ENCODE results near the gene DNAJC1. TPM values are rescaled to one million over a fixed set of nuclear protein-coding genes. Genes with fewer than 3 reads are reported as not detected.

Gene DNAJC1
- total RNA-seq, 4 donors from 2014 or later, result 27.4 to 59.5 (median 37.6) TPM

DNA sequence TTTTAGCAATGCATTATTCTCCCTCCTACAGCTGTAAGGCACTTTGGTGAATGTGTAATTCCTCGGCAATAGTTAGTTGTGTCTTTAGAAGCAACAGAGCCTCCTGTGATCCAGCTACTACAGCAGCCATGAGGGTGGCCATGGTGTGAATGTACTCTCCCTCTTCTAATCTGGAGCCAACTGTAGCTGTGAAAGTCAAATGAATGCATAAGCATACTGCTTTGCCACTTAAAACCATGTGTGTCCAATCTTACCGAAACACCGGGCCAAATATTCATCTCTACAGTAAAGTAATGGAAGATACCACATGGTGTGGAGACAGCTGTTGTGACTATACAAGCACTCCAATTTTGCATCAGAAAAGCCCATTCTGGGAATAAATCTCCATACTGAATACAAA is 195.0 kb downstream of the DNAJC1 start:
- no peaks in the 10 kb centered on the region for H3K9me3 ChIP-seq
- TF ChIP-seq POLR2A (IDR thresholded peaks at IDR 0.05), result no peak
- TF ChIP-seq, protein P1, sequence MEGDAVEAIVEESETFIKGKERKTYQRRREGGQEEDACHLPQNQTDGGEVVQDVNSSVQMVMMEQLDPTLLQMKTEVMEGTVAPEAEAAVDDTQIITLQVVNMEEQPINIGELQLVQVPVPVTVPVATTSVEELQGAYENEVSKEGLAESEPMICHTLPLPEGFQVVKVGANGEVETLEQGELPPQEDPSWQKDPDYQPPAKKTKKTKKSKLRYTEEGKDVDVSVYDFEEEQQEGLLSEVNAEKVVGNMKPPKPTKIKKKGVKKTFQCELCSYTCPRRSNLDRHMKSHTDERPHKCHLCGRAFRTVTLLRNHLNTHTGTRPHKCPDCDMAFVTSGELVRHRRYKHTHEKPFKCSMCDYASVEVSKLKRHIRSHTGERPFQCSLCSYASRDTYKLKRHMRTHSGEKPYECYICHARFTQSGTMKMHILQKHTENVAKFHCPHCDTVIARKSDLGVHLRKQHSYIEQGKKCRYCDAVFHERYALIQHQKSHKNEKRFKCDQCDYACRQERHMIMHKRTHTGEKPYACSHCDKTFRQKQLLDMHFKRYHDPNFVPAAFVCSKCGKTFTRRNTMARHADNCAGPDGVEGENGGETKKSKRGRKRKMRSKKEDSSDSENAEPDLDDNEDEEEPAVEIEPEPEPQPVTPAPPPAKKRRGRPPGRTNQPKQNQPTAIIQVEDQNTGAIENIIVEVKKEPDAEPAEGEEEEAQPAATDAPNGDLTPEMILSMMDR (IDR thresholded peaks at IDR 0.05), result no peak
- H3K27me3 ChIP-seq, result no peaks in the 10 kb centered on the region
- intact Hi-C loops (cut with DNase I; ENCODE audit: low total_unique reads), result no loop called here
- no peaks in the 10 kb centered on the region for H3K36me3 ChIP-seq
- H3K4me1 ChIP-seq, result no peaks in the 10 kb centered on the region
- no peak overlapping the region for H3K27ac ChIP-seq
- H3K4me3 ChIP-seq, result no peak overlapping the region
- DNase-seq, result no peak

DNA sequence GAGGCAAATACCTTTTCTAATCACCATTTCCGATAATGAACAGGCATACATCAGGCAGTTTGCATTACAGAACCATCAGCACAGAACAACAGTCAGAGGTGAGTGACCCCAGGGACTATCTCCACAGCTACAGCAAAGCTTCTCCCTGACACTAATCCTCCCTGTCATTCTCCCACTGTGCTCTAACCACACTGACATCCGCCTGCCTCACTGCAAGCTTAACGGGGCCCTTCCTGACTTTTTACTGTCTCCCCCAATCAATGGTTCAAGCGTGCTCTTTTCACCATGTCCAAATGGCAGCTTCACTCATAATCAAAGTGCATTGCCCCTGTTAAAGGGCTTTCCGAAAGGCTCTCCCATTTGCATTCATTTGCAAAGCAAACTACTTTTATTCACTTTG is 196.3 kb downstream of the DNAJC1 start:
- no peaks in the 10 kb centered on the region for H3K27me3 ChIP-seq
- TF ChIP-seq, protein P1 (IDR thresholded peaks at IDR 0.05), result no peak
- TF ChIP-seq POLR2A (IDR thresholded peaks at IDR 0.05), result no peak
- DNase-seq, result no peak

DNA sequence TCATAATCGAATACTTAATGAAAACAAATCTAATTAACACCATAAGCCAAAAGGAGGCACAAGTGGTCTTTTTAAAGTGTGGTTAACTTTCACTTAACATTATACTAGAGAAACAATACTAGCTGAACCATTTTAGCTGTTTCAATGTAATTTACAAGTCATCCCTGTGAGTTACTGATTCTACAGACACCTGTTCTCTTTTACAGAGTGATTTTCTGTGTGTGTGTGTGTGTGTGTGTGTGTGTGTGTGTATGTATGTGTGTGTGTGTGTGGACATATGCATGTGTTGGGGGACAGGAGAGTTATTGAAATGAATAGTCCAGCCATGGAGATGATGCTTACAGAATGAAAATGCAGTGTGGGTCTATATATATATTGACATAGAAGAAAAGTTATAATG is 200.2 kb downstream of the DNAJC1 start:
- Histone ChIP-seq H3K4me3 (no peak overlapping the region), H3K36me3 (no peaks in the 10 kb centered on the region), H3K27ac (no peak overlapping the region), H3K27me3 (no peaks in the 10 kb centered on the region), H3K9me3 (no peaks in the 10 kb centered on the region), H3K4me1 (no peaks in the 10 kb centered on the region)
- intact Hi-C loops (cut with DNase I; ENCODE audit: low total_unique reads), result no loop called here
- TF ChIP-seq, protein P1 (IDR thresholded peaks at IDR 0.05), result no peak
- TF ChIP-seq POLR2A (IDR thresholded peaks at IDR 0.05), result no peak
- no peak for DNase-seq

More for the DNA sequence above, 196.3 kb downstream of the DNAJC1 start:
- no peaks in the 10 kb centered on the region for H3K4me1 ChIP-seq
- no peak overlapping the region for H3K27ac ChIP-seq
- no peak overlapping the region for H3K4me3 ChIP-seq
- intact Hi-C loops (cut with DNase I; ENCODE audit: low total_unique reads), result no loop called here
- H3K9me3 ChIP-seq, result no peaks in the 10 kb centered on the region
- H3K36me3 ChIP-seq, result no peaks in the 10 kb centered on the region

DNA sequence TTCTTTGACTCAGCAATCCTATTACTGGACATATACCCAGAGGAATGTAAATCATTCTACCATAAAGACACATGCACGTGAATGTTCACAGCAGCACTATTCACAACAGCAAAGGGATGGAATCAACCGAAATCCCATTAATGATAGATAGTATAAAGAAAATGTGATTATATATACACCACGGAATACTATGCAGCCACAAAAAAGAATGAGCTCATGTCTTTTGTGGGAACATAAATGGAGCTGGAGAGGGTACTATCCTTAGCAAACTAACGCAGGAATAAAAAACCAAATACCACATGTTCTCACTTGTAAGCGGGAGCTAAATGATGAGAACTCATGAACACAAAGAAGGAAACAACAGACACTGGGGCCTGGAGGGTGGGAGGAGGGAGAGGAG is 201.9 kb downstream of the DNAJC1 start:
- H3K27me3 ChIP-seq, result no peaks in the 10 kb centered on the region
- no peaks in the 10 kb centered on the region for H3K4me1 ChIP-seq
- H3K9me3 ChIP-seq, result no peaks in the 10 kb centered on the region
- intact Hi-C loops (cut with DNase I; ENCODE audit: low total_unique reads), result no loop called here
- no peak overlapping the region for H3K4me3 ChIP-seq
- H3K36me3 ChIP-seq, result no peaks in the 10 kb centered on the region
- TF ChIP-seq, protein P1 (IDR thresholded peaks at IDR 0.05), result no peak
- TF ChIP-seq POLR2A (IDR thresholded peaks at IDR 0.05), result no peak
- no peak for DNase-seq
- H3K27ac ChIP-seq, result no peak overlapping the region

DNA sequence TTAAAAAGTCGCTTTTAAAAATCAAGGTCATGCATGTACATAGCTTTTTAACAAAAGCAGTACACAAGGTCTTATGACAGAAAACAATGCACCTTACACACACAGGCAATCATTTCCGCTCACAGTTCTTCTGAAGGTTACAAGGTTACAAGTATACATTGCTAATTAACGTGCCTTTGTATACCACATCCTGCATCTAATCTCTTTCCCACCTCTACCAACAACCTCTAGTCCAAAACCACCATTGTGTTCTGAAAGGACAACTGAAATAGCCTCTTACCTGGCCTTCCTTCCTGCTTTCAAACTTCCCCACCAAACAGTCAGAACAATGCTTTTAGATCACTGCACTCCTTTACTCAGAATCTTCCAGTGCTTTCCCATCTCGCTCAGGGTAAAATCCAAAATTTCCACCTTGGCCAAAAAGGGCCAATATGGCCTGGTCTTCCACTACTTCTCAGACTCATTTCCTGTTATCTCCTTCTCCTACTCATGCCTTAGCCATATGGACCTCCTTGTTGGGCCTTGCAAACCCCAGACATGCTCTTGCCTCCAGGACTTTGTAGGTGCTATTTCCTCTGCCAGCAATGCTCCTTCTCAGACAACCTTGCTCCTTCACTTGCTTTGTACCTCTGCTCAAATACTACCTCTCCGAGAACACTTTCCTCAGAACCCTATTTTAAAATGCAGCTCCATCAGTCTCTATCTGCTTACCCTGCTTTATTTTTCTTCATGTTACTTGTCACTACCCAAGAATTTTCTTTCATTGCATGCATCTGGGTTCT is 205.4 kb downstream of the DNAJC1 start:
- TF ChIP-seq, protein P1 (IDR thresholded peaks at IDR 0.05), result no peak
- no peak for TF ChIP-seq POLR2A (IDR thresholded peaks at IDR 0.05)
- H3K36me3 ChIP-seq, result no peaks in the 10 kb centered on the region
- no peaks in the 10 kb centered on the region for H3K27me3 ChIP-seq
- H3K4me3 ChIP-seq, result no peak overlapping the region
- H3K4me1 ChIP-seq, result no peaks in the 10 kb centered on the region
- intact Hi-C loops (cut with DNase I; ENCODE audit: low total_unique reads), result no loop called here
- DNase-seq, result no peak
- H3K9me3 ChIP-seq, result no peaks in the 10 kb centered on the region
- no peak overlapping the region for H3K27ac ChIP-seq
